Epithelial cell of proximal tubule (primary cell): Measurements from ENCODE around the gene IGSF1. TPM values are rescaled to one million over a fixed set of nuclear protein-coding genes. Genes with fewer than 3 reads are reported as not detected.

Source experiments
- DNase-seq: peaks from one replicate; pipeline ENCODE4 v3.0.0-alpha.2; 2011; ENCODE audit warnings: low read depth
- H3K4me3 ChIP-seq: 2 replicates; pipeline ENCODE4 v1.5.1; 2011; ENCODE audit warnings: low read depth, mild to moderate bottlenecking, low read length
- total RNA-seq: library from RNA; depleted of rRNA; stranded (reverse); fragments of >200 nt; gene quantifications from 2 replicates; pipeline ENCODE4 v1.2.3, GENCODE V29; 2015
- TF ChIP-seq, protein P1 (sequence below): conservative IDR thresholded peaks from 2 replicates; pipeline ENCODE4 v1.5.1; 2012; ENCODE audit warnings: low read depth, mild to moderate bottlenecking, low read length

IGSF1 gene
- total RNA-seq, 1 donor from 2014 or later = 0.46 TPM

DNA sequence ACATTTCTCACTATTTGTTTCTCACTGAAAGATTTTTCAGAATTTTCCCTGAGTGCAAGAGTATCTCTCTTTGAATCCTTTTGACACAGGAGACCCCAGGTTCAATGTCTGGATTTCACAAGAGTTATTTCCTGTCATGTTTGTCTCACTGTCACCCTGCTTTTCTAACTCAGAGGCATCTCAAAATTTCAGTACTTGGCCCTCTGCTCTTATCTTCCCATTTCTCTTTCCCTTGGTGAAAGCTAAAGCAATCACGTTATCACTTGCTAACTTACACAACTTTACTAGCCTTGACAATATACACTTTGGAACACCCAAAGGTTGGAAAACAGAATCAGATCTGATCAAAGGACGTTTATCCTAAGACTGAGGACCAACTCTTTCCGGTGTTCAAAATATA, 17.3 kb downstream of the IGSF1 start:
- no peak for DNase-seq
- TF ChIP-seq, protein P1, sequence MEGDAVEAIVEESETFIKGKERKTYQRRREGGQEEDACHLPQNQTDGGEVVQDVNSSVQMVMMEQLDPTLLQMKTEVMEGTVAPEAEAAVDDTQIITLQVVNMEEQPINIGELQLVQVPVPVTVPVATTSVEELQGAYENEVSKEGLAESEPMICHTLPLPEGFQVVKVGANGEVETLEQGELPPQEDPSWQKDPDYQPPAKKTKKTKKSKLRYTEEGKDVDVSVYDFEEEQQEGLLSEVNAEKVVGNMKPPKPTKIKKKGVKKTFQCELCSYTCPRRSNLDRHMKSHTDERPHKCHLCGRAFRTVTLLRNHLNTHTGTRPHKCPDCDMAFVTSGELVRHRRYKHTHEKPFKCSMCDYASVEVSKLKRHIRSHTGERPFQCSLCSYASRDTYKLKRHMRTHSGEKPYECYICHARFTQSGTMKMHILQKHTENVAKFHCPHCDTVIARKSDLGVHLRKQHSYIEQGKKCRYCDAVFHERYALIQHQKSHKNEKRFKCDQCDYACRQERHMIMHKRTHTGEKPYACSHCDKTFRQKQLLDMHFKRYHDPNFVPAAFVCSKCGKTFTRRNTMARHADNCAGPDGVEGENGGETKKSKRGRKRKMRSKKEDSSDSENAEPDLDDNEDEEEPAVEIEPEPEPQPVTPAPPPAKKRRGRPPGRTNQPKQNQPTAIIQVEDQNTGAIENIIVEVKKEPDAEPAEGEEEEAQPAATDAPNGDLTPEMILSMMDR = no peak
- no peak overlapping the region for H3K4me3 ChIP-seq

DNA sequence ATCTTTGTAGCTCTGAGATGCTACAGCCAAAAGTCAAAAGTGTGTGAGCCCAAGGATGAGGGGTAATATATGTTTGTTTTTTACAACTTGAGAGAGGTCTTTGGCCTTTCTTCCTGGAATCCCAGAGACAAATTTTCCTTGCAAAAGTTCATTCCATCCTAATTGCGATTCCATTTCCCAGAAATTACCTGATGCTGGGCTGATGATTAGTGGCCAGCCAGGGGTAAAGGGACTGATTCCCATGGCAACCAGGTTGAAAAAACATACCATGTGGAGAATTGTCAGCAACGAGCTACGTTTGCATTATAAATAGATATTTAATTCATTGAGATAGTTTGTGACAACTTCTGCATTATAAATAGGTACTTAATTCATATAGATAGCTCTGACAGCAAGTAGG, 17.8 kb downstream of the IGSF1 start:
- DNase-seq = no peak
- TF ChIP-seq, protein P1 = no peak
- H3K4me3 ChIP-seq = no peak overlapping the region

DNA sequence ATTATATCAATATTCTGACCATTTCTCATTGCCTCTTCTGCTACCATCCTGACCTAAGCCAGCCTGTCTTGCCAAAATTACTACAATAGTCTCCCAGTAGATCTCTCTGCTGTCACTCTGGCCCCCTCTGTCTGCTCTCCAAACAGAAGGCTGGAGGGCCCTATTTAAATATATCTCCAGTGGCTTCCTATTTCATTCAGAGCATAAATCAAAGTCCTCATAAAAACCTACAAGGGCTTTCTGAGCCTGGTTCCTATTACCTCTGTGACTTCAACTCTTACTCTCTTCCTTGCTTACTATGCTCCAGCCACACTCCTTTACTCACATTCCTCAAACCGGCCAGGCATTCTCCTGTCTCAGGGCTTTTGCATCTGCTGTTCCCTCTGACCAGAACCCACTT, 19.0 kb downstream of the IGSF1 start:
- H3K4me3 ChIP-seq = no peak overlapping the region
- no peak for DNase-seq
- TF ChIP-seq, protein P1 = no peak

DNA sequence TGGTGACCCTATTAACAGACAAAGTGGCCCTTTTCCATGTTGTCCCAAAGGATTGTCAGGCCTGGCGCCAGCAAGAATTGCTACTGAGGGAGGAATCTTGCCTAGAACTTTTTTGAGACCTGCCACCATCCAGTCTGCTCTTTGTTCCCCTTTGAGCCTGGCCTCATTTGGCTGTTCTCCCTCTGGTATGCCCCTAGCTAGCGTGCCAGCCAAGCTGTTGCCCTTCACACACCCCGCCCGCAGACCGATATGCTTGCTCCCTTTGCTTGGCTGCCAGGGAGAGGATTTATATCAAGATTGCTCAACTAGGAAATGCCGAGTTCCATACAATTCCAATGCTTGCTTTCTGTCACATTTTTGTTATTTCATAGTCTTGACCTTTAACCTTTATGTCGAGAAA, 24.4 kb downstream of the IGSF1 start:
- no peak for DNase-seq
- TF ChIP-seq, protein P1 = no peak
- H3K4me3 ChIP-seq = no peak overlapping the region

DNA sequence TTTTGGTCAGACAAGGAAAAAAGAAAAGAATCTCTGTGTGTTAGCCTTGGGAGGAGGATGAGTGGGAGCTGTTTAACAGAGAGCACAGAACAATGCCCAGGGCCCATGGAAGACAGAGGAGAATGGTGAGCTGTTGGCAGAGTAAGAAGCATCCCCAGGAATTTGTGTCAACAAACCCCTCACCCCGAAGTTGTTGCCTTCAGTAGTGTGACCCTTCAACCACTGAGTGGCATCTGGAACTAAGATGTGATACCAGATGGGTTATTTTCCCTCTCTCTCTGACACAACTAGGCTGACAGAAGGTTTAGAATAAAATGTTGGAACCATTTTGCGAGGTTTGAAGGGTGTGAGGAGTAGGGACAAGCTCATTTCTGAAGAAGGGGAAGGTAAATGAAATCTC, 25.1 kb downstream of the IGSF1 start:
- TF ChIP-seq, protein P1 = peak; percentile 28
- no peak overlapping the region for H3K4me3 ChIP-seq
- no peak for DNase-seq

DNA sequence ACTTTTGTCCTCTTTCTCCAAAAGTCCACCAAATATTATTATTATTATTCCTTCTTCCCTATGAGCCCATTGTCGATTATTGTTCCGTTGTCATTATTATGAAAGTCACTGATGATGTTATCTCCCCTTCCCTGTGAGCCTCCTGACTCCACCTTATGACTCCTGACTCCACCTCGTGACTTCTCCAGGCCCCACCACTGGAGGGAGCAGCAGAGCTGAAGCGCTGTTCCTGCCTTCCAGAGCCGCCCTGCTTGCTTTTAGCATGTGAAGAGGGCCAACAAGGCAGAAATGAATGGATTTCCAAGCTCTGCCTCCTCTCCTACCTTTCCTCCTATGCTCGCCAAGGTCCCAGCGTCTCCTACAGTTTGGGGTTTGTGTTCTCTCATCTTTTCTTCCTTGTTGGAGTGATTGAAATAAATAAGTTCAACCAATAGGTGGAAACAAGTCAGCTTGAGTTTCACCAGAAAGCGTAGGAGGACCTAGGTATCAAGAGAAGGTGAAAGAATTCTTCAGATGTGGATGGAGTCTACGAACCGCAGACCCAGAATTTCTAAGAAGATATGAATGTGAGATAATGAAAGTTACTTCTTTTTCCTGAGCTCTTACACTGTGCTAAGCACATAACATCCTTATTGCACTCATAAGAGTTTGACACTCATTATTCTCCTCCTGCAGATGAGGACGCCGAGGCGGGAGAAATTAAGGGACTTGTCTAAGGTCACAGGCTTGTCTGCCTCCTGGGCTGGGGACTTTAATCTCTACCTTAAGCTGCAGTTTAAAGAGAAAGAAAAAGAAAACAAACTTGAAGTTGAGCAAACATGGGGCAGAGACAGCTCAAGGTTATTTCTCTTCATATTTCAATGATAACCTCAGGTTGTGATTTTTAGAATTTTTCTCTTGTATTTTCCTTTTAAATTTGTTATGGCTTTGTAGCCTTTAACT, 26.1 kb downstream of the IGSF1 start:
- TF ChIP-seq, protein P1 = peak; percentile 52
- DNase-seq = no peak
- H3K4me3 ChIP-seq = no peak overlapping the region

DNA sequence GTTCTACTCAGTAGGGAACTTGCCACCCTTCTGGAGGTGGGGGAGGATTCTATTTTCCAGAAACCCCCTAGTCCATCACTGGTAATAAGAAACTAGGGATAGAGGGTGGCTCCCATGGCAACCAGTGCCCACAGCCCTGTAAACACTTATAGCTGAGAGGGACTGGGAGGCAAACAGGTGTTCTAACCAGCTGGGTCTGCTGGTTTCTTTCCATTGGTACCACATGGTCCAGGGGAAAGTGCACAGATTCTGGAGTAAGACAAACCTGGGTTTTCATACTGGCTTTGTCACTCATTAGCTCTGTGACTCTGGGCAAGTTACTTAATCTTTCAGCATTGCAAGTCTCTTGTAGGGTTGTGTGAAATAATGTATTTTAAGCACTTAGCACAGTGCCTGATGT, 26.9 kb downstream of the IGSF1 start:
- TF ChIP-seq, protein P1 = no peak
- H3K4me3 ChIP-seq = no peak overlapping the region
- no peak for DNase-seq
